ENCODE measurements around the gene DHX9. TPM values are rescaled to one million over a fixed set of nuclear protein-coding genes. Genes with fewer than 3 reads are reported as not detected.

The DHX9 gene
- total and polyA plus RNA-seq, 2 of the 13 experiments (the other 11 are each of a cell fraction or from before 2014, with no cell fraction given) = 84.8 to 211 TPM

DNA sequence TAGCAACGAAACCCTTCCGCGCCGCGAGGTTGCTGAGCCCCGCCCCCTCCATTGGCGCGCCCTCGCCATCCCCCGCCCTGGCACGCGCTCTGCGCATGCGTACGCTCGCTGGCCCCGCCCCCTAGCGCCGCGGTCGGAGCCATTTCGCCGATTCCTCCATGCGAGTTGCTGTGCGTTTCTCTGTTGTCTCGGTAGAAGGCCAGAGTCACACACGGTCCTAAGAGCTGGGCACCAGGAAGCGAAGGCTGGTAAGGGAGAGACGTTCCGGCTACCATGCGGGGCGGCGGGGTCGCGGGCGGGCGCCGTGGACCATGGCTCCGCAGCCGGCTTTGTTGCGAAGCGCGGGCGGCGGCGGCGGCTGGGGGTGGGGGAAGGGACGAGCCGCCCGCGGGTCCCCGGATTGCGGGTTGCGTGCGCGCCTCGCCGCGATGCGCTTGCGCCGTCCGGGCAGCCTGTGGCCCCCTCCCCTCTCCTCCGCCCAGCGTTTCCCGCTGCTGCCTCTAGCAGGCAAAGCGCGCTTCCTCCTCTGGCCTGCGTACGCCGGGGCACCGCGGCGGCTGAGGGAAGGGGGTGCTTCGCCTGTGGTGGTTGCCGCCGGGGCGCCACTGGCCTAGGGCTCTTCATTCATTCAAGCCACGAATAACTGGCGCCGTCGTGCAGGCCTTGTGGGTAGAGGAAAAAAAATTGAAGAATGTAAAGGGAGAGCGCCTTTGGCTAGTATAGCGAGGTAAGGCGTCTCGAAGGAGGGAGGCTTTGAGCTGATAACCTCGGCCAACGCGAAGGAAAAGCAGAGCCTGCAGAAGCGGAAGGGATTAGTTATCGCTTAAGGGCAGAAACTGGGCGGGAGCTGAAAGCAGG is at the start of gene DHX9 (continued):
- TF ChIP-seq, protein P1, sequence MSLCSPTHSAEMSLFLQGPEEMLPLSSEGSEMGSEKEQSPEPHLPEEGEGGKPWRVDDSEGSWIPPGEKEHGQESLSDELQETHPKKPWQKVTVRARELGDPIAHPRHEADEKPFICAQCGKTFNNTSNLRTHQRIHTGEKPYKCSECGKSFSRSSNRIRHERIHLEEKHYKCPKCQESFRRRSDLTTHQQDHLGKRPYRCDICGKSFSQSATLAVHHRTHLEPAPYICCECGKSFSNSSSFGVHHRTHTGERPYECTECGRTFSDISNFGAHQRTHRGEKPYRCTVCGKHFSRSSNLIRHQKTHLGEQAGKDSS (CRISPR knock-in tag; IDR thresholded peaks at IDR 0.05; ENCODE audit: borderline replicate concordance, low read depth) = peak; percentile 62; the same call in 1 of the 2 replicates
- TF ChIP-seq, protein P2, sequence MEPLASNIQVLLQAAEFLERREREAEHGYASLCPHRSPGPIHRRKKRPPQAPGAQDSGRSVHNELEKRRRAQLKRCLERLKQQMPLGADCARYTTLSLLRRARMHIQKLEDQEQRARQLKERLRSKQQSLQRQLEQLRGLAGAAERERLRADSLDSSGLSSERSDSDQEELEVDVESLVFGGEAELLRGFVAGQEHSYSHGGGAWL (CRISPR knock-in tag; IDR thresholded peaks at IDR 0.05) = peak; percentile 50
- no peak for TF ChIP-seq ZNF761 (CRISPR knock-in tag; conservative IDR thresholded peaks at IDR 0.05)
- no peak for TF ChIP-seq SMARCE1 (IDR thresholded peaks at IDR 0.05; ENCODE audit: borderline replicate concordance)
- no peak for TF ChIP-seq MBNL3 (CRISPR knock-in tag; conservative IDR thresholded peaks at IDR 0.05)
- TF ChIP-seq, protein P3, sequence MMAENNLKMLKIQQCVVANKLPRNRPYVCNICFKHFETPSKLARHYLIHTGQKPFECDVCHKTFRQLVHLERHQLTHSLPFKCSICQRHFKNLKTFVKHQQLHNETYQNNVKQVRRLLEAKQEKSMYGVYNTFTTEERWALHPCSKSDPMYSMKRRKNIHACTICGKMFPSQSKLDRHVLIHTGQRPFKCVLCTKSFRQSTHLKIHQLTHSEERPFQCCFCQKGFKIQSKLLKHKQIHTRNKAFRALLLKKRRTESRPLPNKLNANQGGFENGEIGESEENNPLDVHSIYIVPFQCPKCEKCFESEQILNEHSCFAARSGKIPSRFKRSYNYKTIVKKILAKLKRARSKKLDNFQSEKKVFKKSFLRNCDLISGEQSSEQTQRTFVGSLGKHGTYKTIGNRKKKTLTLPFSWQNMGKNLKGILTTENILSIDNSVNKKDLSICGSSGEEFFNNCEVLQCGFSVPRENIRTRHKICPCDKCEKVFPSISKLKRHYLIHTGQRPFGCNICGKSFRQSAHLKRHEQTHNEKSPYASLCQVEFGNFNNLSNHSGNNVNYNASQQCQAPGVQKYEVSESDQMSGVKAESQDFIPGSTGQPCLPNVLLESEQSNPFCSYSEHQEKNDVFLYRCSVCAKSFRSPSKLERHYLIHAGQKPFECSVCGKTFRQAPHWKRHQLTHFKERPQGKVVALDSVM (CRISPR knock-in tag; IDR thresholded peaks at IDR 0.05) = peak; percentile 72; the same call in 1 of the 2 replicates
- TF ChIP-seq, protein P4, sequence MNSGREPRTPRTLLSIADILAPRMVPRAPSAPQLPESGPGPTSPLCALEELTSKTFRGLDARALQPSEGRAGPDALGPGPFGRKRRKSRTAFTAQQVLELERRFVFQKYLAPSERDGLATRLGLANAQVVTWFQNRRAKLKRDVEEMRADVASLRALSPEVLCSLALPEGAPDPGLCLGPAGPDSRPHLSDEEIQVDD (CRISPR knock-in tag; IDR thresholded peaks at IDR 0.05; ENCODE audit: borderline replicate concordance) = peak; percentile 70; the same call in 1 of the 2 replicates
- 0 out of 2 replicates have a peak, but pooled peaks have one; percentile 24 for TF ChIP-seq ZNF274 (CRISPR knock-in tag; IDR thresholded peaks at IDR 0.05)
- TF ChIP-seq ZNF766 (CRISPR knock-in tag; IDR thresholded peaks at IDR 0.05; ENCODE audit: borderline replicate concordance) = peak; percentile 23; the same call in 1 of the 2 replicates
- TF ChIP-seq, protein P5, sequence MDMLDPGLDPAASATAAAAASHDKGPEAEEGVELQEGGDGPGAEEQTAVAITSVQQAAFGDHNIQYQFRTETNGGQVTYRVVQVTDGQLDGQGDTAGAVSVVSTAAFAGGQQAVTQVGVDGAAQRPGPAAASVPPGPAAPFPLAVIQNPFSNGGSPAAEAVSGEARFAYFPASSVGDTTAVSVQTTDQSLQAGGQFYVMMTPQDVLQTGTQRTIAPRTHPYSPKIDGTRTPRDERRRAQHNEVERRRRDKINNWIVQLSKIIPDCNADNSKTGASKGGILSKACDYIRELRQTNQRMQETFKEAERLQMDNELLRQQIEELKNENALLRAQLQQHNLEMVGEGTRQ (IDR thresholded peaks at IDR 0.05; ENCODE audit: low read depth, low read length) = no peak
- TF ChIP-seq, protein P5 (CRISPR knock-in tag; IDR thresholded peaks at IDR 0.05; ENCODE audit: borderline replicate concordance) = 0 out of 2 replicates have a peak, but pooled peaks have one; percentile 55
- TF ChIP-seq, protein P6, sequence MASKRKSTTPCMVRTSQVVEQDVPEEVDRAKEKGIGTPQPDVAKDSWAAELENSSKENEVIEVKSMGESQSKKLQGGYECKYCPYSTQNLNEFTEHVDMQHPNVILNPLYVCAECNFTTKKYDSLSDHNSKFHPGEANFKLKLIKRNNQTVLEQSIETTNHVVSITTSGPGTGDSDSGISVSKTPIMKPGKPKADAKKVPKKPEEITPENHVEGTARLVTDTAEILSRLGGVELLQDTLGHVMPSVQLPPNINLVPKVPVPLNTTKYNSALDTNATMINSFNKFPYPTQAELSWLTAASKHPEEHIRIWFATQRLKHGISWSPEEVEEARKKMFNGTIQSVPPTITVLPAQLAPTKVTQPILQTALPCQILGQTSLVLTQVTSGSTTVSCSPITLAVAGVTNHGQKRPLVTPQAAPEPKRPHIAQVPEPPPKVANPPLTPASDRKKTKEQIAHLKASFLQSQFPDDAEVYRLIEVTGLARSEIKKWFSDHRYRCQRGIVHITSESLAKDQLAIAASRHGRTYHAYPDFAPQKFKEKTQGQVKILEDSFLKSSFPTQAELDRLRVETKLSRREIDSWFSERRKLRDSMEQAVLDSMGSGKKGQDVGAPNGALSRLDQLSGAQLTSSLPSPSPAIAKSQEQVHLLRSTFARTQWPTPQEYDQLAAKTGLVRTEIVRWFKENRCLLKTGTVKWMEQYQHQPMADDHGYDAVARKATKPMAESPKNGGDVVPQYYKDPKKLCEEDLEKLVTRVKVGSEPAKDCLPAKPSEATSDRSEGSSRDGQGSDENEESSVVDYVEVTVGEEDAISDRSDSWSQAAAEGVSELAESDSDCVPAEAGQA (IDR thresholded peaks at IDR 0.05; ENCODE audit: low read depth) = peak; percentile 14; the same call in 1 of the 2 replicates
- TF ChIP-seq, protein P6 (CRISPR knock-in tag; IDR thresholded peaks at IDR 0.05; ENCODE audit: borderline replicate concordance) = no peak
- TF ChIP-seq MAFF (IDR thresholded peaks at IDR 0.05; ENCODE audit: low read depth, low read length) = no peak
- TF ChIP-seq GLI4 (CRISPR knock-in tag; IDR thresholded peaks at IDR 0.05; ENCODE audit: borderline replicate concordance) = 0 out of 2 replicates have a peak, but pooled peaks have one; percentile 14
- TF ChIP-seq ELF1 (CRISPR knock-in tag; IDR thresholded peaks at IDR 0.05) = peak; percentile 60
